GM18867 (cell line): Measurements from ENCODE around the gene PYGO1.
A peak's percentile ranks its signal among the peaks of the same experiment; 100 is the strongest.
"Not testable (repeated sequence)": the region's sequence is repeated elsewhere in the genome, so short reads cannot be mapped to it uniquely, and the experiment has no call there.

Experiments used
- ATAC-seq: cut with Tn5 transposase; IDR thresholded peaks from one replicate; pipeline ENCODE4 v1.9.1; 2021; ENCODE audit warnings: mild to moderate bottlenecking, moderate library complexity; ENCODE audit not compliant: unreplicated experiment

PYGO1 gene

DNA sequence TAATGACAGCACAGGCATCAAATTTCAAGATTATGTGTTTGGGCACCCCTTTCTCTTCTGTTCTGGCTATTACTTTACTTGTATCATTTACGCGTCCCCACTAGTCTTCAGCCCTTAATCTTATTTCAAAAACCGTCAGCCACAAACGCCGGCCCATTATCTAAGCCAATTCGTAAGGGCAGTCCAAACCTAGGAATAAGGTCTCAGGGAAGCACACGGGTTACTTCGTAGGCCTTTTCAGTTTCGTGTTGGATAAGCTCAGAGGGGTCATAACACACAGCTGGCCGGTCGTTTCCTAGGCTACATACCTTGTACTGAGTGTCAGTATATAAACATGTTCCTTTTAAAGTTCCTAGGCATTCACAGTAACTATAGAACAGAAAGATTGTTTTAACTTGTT lies 75.0 kb downstream of the PYGO1 start:
- no peak for ATAC-seq

DNA sequence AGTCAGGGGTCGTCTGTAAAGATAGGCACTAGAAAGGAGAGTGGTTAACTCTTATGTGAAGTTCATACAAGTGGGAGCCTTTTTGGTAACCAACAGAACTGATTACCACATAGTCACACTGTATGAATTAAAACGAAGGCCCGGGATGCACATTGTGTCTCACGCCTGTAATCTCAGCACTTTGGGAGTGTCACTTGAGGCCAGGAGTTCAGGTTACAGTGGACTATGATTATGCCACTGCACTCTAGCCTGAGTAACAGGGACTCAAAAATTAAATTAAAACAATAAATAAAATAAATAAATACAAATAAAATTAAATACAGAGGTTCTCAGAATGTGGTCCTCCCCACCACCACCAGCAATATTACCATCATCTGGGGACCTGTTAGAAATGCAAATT lies 80.6 kb downstream of the PYGO1 start:
- ATAC-seq = no peak

DNA sequence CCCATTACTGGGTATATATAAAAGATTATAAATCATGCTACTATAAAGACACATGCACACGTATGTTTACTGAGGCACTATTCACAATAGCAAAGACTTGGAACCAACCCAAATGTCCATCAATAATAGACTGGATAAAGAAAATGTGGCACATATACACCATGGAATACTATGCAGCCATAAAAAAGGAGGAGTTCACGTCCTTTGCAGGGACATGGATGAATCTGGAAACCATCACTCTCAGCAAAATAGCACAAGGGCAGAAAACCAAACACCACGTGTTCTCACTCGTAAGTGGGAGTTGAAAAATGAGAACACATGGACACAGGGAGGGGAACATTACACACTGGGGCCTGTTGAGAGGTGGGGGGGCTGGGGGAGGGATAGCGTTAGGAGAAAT lies 82.7 kb downstream of the PYGO1 start:
- ATAC-seq = not testable (repeated sequence)

DNA sequence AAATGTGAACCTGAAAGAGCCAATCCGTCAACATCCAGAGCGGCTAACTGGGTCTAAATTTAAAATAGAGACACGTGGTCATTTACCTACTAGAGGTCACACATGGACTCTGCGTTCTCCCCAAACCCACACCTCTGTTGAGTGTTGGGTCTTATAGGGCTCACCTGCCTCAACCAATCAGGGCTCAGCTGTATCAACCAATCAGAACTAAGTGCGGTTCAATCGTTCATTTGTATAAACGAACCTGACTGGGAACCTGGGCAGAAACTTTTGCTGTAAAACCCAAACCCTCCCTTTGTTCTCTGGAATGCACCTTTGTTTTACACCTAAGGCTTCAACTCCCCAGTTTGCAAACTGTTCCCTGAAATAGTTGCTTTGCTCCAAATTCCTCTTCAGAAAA lies 89.0 kb downstream of the PYGO1 start:
- no peak for ATAC-seq

DNA sequence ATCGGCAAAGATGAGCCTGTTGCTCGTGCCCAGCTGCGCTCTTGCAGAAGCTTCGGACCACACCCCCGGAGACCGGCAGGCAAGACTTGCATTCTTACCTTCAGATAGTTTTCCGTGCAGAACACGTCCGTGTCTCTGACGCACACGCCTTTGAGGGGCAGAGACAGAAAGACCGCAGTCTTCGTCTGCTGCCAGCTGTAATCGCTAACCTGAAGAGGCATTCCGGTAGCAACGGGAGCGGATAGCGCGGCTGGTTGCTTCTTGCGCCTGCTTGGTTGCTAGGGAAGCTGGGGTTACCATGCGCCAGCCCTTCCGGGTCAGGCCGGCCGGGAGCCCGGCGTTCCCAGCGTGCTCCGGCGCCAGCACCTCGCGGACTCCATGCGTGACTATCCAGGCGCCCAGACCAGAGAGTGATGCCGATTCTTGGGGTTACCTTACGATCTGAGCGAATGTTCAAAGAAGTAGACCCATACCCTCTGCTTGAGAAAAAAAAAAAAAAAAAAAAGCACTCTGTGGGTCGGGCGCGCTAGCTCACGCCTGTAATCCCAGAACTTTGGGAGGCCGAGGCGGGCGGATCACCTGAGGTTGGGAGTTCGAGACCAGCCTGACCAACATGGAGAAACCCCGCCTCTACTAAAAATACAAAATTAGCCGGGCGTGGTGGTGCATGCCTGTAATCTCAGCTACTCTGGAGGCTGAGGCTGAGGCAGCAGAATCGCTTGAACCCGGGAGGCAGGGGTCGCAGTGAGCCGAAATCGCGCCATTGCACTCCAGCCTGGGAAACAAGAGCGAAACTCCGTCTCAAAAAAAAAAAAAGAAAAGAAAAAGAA lies 89.8 kb downstream of the PYGO1 start:
- peak; percentile 99 for ATAC-seq

DNA sequence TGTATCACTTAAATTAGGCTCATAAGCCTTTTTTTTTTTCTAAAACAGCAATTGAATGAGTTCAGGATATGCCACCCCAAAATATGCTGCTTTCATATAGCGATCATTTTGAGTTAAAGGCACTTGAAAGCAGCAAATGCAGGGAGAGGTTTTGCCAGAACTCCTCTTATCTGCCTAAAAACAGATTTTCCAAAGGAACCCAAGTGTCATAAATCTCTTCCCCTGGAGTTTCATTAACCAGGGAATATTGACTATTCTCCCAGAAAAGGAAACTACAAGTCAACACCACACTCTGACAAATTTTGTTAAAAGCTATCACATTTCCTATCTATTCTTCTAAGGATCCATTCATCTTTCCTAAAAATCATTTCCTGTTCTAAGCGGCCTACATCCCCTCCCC lies 91.4 kb downstream of the PYGO1 start:
- ATAC-seq = no peak

DNA sequence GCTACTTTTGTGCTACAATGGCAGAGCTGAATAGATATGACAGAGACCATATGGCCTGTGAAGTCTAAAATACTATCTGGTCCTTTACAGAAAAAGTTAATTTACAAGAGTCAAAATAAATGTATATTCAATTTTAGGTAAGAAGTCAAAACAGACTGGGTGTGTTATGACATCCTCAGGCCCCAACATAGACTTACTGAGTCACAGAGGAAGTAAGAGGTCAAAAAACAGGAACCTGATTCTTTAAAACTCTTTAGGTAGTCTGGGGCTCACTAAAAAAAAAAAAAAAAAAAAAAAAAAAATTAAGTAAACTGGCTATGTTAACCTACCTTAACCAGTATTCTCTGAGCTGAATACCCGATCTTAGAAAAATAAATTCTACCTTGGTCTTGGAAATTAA lies 93.2 kb downstream of the PYGO1 start:
- ATAC-seq = no peak

DNA sequence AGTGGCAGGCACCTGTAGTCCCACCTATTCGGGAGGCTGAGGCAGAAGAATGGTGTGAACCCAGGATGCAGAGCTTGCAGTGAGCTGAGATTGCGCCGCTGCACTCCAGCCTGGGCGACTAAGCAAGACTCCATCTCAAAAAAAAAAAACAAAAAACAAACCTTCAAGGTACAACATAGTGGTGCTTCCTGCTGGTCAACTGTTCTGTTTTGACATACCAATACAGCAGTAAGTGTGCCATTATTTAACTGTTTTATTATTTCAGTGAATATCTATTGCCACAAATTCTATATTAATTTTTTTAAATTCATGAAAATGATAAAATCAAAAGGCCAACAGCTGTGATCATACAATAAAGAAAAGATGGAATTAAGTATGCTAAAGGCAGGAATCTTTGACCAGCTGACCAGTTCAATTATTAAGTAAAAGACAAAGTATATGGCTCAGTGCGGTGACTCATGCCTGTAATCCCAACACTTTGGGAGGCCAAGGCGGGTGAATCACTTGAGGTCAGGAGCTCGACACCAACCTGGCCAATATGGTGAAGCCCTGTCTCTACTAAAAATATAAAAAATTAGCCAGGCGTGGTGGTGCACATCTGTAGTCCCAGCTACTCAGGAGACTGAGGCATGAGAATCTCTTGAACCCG lies 99.1 kb downstream of the PYGO1 start:
- not testable (repeated sequence) for ATAC-seq
